Peyer's patch (tissue), 4 donors: ENCODE measurements around the gene DOCK3.

Experiments
- POLR2A ChIP-seq, 2 donors: fragments of 450-650 bp; IDR thresholded peaks; one replicate each; pipeline ENCODE4 v1.5.1; 2017; ENCODE audit warnings: antibody characterized with exemption in 2 of 2, mild to moderate bottlenecking in 2 of 2, moderate library complexity in 2 of 2
- TF ChIP-seq, protein P1 (sequence below), 6 experiments: fragments of 450-650 bp in 4 of 6; fragments of 200-600 bp in 2 of 6; sonication (generic) in 1 of 6; IDR thresholded peaks; one replicate each; pipeline ENCODE4 v1.5.1; 2017 to 2019; ENCODE audit warnings: antibody characterized with exemption in 6 of 6, mild to moderate bottlenecking in 3 of 6, moderate library complexity in 1 of 6

DNA sequence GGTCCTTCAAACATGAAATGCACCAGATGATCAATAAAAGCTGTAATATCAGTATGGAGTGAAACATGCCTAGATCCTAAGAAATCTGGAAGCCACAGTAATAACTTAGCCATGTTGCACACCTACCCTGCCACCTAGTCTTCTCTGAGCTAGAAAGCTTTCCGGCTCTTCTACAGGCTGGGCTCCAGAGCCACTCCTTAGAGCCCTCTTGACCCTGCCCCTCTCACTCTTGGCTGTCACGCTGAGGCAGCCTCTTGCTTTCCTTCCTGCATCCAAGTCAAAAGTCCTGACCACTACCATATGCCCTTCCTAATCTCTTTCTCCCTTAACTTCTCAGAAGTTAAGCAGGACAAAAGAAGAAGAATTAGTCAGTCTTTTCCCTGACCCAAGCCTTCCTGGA lies 734.1 kb downstream of the DOCK3 start:
- TF ChIP-seq, protein P1, sequence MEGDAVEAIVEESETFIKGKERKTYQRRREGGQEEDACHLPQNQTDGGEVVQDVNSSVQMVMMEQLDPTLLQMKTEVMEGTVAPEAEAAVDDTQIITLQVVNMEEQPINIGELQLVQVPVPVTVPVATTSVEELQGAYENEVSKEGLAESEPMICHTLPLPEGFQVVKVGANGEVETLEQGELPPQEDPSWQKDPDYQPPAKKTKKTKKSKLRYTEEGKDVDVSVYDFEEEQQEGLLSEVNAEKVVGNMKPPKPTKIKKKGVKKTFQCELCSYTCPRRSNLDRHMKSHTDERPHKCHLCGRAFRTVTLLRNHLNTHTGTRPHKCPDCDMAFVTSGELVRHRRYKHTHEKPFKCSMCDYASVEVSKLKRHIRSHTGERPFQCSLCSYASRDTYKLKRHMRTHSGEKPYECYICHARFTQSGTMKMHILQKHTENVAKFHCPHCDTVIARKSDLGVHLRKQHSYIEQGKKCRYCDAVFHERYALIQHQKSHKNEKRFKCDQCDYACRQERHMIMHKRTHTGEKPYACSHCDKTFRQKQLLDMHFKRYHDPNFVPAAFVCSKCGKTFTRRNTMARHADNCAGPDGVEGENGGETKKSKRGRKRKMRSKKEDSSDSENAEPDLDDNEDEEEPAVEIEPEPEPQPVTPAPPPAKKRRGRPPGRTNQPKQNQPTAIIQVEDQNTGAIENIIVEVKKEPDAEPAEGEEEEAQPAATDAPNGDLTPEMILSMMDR (IDR thresholded peaks at IDR 0.05) = no peak
- no peak for TF ChIP-seq POLR2A (IDR thresholded peaks at IDR 0.05)
